HFFc6 (cell line): Measurements from ENCODE around the gene ISCA2. TPM values are rescaled to one million over a fixed set of nuclear protein-coding genes. Genes with fewer than 3 reads are reported as not detected.

Experiments
- DNase-seq: peaks from one replicate; pipeline ENCODE4 v3.0.0-alpha.2; 2018
- H3K27ac Mint-ChIP-seq: 2 replicates; pipeline ENCODE4 v1.8.0; 2020; ENCODE audit warnings: mild to moderate bottlenecking, mixed read lengths
- H3K27me3 Mint-ChIP-seq: 2 replicates; pipeline ENCODE4 v1.8.0; 2021; ENCODE audit warnings: mild to moderate bottlenecking, moderate library complexity, mixed read lengths; ENCODE audit not compliant: insufficient read depth
- H3K36me3 Mint-ChIP-seq: 2 replicates; pipeline ENCODE4 v1.8.0; 2021; ENCODE audit warnings: low read depth, mixed read lengths
- H3K4me1 Mint-ChIP-seq: 2 replicates; pipeline ENCODE4 v1.8.0; 2020; ENCODE audit warnings: low read depth, mixed read lengths
- H3K4me3 Mint-ChIP-seq: 2 replicates; pipeline ENCODE4 v1.8.0; 2020; ENCODE audit warnings: mild to moderate bottlenecking, moderate library complexity, mixed read lengths
- H3K9me3 Mint-ChIP-seq: 2 replicates; pipeline ENCODE4 v1.8.0; 2020; ENCODE audit warnings: mild to moderate bottlenecking, mixed read lengths
- CTCF ChIP-seq: fragments of 200-600 bp; sonication (generic); IDR thresholded peaks from 2 replicates; pipeline ENCODE4 v1.5.0; 2021; ENCODE audit warnings: antibody characterized with exemption, mild to moderate bottlenecking
- total RNA-seq, 6 experiments: library from RNA; stranded (reverse); fragmentation: NEBNext Ultra II Directional; extraction: Animal tissue kit (Norgen Biotek cat#: 25700); gene quantifications; 2 replicates in 1 of 6; 3 replicates in 5 of 6; pipeline ENCODE4 v1.2.3, GENCODE V29; 2021

ISCA2 gene
- total RNA-seq, 6 experiments from 2014 or later = 27.7 to 39.4 (median 30.5) TPM

DNA sequence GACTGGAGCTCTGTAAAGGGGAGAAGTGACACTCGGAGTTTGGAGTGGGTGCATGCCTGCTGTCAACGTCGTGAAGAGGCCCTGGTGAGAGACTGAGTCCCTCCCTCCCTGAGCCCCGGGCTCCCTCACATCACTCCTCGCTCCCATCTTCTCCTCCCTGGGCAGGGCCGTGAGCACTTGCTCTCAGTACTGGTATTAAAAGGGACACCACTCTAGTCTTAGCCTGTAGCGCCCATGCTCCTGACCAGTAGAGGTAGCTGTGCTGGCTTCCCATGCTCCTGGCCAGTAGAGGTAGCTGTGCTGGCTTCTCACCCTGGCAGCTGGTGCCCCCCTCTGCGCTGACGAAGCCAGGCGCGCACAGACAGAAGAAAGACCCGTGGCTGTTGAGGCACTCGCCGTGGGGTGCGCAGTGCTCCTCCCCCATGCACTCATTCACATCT, 14.7 kb downstream of the ISCA2 start:
- Mint-ChIP-seq H3K9me3 (no peaks in the 10 kb centered on the region), H3K27ac (no peak overlapping the region), H3K27me3 (peaks cover 2% of the 10 kb centered on the region; the same call in 1 of the 2 replicates), H3K4me3 (no peak overlapping the region), H3K4me1 (peaks cover 17% of the 10 kb centered on the region), H3K36me3 (peaks cover 14% of the 10 kb centered on the region)
- peak; percentile 66 for TF ChIP-seq CTCF
- no peak for DNase-seq

GRCh38 chr14:74508844-74509428, 15.4 kb downstream of the ISCA2 start:
- H3K9me3 Mint-ChIP-seq = no peaks in the 10 kb centered on the region
- H3K4me3 Mint-ChIP-seq = no peak overlapping the region
- no peak for TF ChIP-seq CTCF

GRCh38 chr14:74509587-74510222, 16.1 kb downstream of the ISCA2 start:
- no peak for TF ChIP-seq CTCF
- no peak for DNase-seq
- no peaks in the 10 kb centered on the region for H3K9me3 Mint-ChIP-seq
- H3K27me3 Mint-ChIP-seq = peaks cover 2% of the 10 kb centered on the region; the same call in 1 of the 2 replicates
- H3K36me3 Mint-ChIP-seq = peaks cover 22% of the 10 kb centered on the region
- H3K4me1 Mint-ChIP-seq = peaks cover 17% of the 10 kb centered on the region
- 0 out of 2 replicates have a peak overlapping the region, but pooled peaks have one; percentile 21 for H3K27ac Mint-ChIP-seq
- no peak overlapping the region for H3K4me3 Mint-ChIP-seq

More at GRCh38 chr14:74508844-74509428, 15.4 kb downstream of the ISCA2 start:
- Mint-ChIP-seq H3K27me3 (peaks cover 2% of the 10 kb centered on the region; the same call in 1 of the 2 replicates), H3K36me3 (peaks cover 17% of the 10 kb centered on the region), H3K27ac (no peak overlapping the region), H3K4me1 (peaks cover 17% of the 10 kb centered on the region)
- DNase-seq = no peak

DNA sequence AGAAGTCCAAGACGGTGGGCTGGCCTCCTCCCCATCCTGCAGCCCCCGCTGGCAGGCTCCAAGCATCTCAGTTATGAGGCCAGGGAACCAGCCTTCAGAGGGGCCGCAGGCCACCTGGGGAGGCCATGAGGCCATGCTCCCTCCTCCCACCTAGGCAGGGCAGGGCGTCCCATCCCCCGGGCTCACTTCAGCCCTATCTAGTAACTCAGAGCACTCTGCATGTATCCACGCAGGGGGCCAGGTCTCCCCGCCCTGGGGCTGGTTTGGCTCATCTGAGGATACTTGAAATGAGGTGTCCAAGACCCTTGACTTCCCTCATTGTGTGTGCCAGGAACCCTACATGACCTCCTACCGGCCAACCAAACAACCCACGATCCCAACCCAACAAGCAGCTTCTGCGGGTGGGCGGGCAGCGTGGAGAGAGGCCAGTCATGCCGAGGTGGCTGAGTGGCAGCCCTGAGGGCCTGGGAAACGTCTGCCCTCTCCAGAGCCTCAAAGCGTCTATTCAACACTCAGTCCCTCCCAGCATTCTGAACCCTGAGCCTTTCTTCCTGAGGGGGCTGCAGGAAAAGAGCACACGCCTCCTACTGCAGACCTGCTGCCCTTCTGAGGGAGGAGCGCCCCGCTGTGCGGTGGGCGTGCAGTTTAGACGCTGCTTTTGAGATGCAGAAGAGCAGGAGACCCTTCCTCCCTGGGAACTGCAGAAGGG, 16.8 kb downstream of the ISCA2 start:
- no peaks in the 10 kb centered on the region for H3K9me3 Mint-ChIP-seq
- H3K27ac Mint-ChIP-seq = peak overlapping the region; percentile 75
- H3K4me1 Mint-ChIP-seq = peaks cover 17% of the 10 kb centered on the region
- peaks cover 2% of the 10 kb centered on the region; the same call in 1 of the 2 replicates for H3K27me3 Mint-ChIP-seq
- no peak overlapping the region for H3K4me3 Mint-ChIP-seq
- H3K36me3 Mint-ChIP-seq = peaks cover 22% of the 10 kb centered on the region
- DNase-seq = no peak
- no peak for TF ChIP-seq CTCF

GRCh38 chr14:74510959-74511409, 17.4 kb downstream of the ISCA2 start:
- Mint-ChIP-seq H3K27ac (peak overlapping the region; percentile 75), H3K4me3 (no peak overlapping the region), H3K9me3 (no peaks in the 10 kb centered on the region), H3K36me3 (peaks cover 22% of the 10 kb centered on the region), H3K4me1 (peaks cover 17% of the 10 kb centered on the region), H3K27me3 (peaks cover 3% of the 10 kb centered on the region; the same call in 1 of the 2 replicates)
- peak; percentile 50 for DNase-seq
- no peak for TF ChIP-seq CTCF
